BJ (cell line): Measurements from ENCODE around the gene CBX4. TPM values are rescaled to one million over a fixed set of nuclear protein-coding genes. Genes with fewer than 3 reads are reported as not detected.

Experiments used
- CTCF ChIA-PET: fragments of 350-600 bp; formaldehyde crosslinking; extraction: SDS; loops from one replicate; lab custom pipeline; 2021; ENCODE audit warnings: antibody characterized with exemption, inconsistent platforms; lab: Yijun Ruan, JAX
- POLR2A ChIA-PET: fragments of 300-600 bp; sonication (Branson Sonifier 250); formaldehyde crosslinking; extraction: SDS; loops from one replicate; lab custom pipeline; 2021; ENCODE audit warnings: antibody characterized with exemption; lab: Charles Lee
- DNase-seq: peaks from one replicate; pipeline ENCODE4 v3.0.0-alpha.2; 2011; ENCODE audit warnings: low read depth
- H3K27me3 ChIP-seq: 2 replicates; pipeline ENCODE4 v1.6.0; 2011; ENCODE audit warnings: low read length; ENCODE audit not compliant: control insufficient read depth, insufficient read depth
- H3K36me3 ChIP-seq: 2 replicates; pipeline ENCODE4 v1.5.1; 2011; ENCODE audit warnings: low read length; ENCODE audit not compliant: control insufficient read depth, insufficient read depth
- H3K4me3 ChIP-seq: 2 replicates; pipeline ENCODE4 v1.5.1; 2011; ENCODE audit warnings: low read depth, mild to moderate bottlenecking, control low read depth, low read length
- CTCF ChIP-seq: IDR thresholded peaks from 2 replicates; pipeline ENCODE4 v1.5.1; 2011; ENCODE audit warnings: low read depth, mild to moderate bottlenecking, control low read depth, inconsistent platforms, low read length, moderate library complexity; ENCODE audit not compliant: insufficient read depth
- polyA plus RNA-seq: library from polyadenylated mRNA; depleted of rRNA; stranded (reverse); fragments of >200 nt; gene quantifications from 2 replicates; pipeline ENCODE4 v1.2.3, GENCODE V29; 2011

CBX4 gene
- polyA plus RNA-seq, 1 experiment, result 10.4 TPM

- TF ChIP-seq CTCF, result no peak
- POLR2A ChIA-PET, result interaction anchor here (0.7 kb wide), 1 partner anchor 9 kb away, joined by 4 read pairs; no protein-coding TSS in a partner anchor
- H3K4me3 ChIP-seq, result no peak overlapping the region
- DNase-seq, result no peak
- CTCF ChIA-PET, result interaction anchor here (1.3 to 2.0 kb wide), 3 partner anchors 10 to 17 kb away, joined by 4 to 8 read pairs (median 4); no protein-coding TSS in a partner anchor
- H3K27me3 ChIP-seq, result peaks cover 3% of the 10 kb centered on the region
- H3K36me3 ChIP-seq, result no peaks in the 10 kb centered on the region
Measured at GRCh38 chr17:79826841-79827578, 12.2 kb downstream of the CBX4 start.

GRCh38 chr17:79826204-79826680 is 13.0 kb downstream of the CBX4 start:
- CTCF ChIA-PET, result interaction anchor here (0.9 kb wide), 1 partner anchor 13 kb away, joined by 3 read pairs; the partner anchor contains the start of gene CBX4
- Histone ChIP-seq H3K4me3 (no peak overlapping the region), H3K27me3 (peaks cover 3% of the 10 kb centered on the region), H3K36me3 (no peaks in the 10 kb centered on the region)
- DNase-seq, result no peak
- no peak for TF ChIP-seq CTCF
- POLR2A ChIA-PET, result interaction anchor here (0.7 kb wide), 1 partner anchor 8 kb away, joined by 4 read pairs; no protein-coding TSS in a partner anchor

- ChIA-PET CTCF (interaction anchor here (1.8 kb wide), 1 partner anchor 10 kb away, joined by 9 read pairs; no protein-coding TSS in a partner anchor), POLR2A (no interaction called here)
- no peak for TF ChIP-seq CTCF
- no peaks in the 10 kb centered on the region for H3K36me3 ChIP-seq
- DNase-seq, result no peak
- no peak overlapping the region for H3K4me3 ChIP-seq
- H3K27me3 ChIP-seq, result peaks cover 3% of the 10 kb centered on the region
Measured at GRCh38 chr17:79825580-79825921, 13.7 kb downstream of the CBX4 start.

- Histone ChIP-seq H3K36me3 (no peaks in the 10 kb centered on the region), H3K27me3 (peaks cover 6% of the 10 kb centered on the region), H3K4me3 (no peak overlapping the region)
- ChIA-PET POLR2A (no interaction called here), CTCF (interaction anchor here (0.8 to 2.0 kb wide), 3 partner anchors 10 to 90 kb away, joined by 4 to 9 read pairs (median 4); no protein-coding TSS in a partner anchor)
- no peak for TF ChIP-seq CTCF
- DNase-seq, result no peak
Measured at GRCh38 chr17:79824893-79825579, 14.2 kb downstream of the CBX4 start.

GRCh38 chr17:79824234-79824633 is 15.0 kb downstream of the CBX4 start:
- CTCF ChIA-PET, result interaction anchor here (0.8 to 2.0 kb wide), 3 partner anchors 11 to 91 kb away, joined by 4 to 9 read pairs (median 4); no protein-coding TSS in a partner anchor
- POLR2A ChIA-PET, result no interaction called here
- TF ChIP-seq CTCF, result no peak
- DNase-seq, result no peak
- H3K4me3 ChIP-seq, result no peak overlapping the region
- no peaks in the 10 kb centered on the region for H3K36me3 ChIP-seq
- H3K27me3 ChIP-seq, result peaks cover 10% of the 10 kb centered on the region
